HCT116 (cell line): ENCODE measurements around the gene DNAJC6. TPM values are rescaled to one million over a fixed set of nuclear protein-coding genes. Genes with fewer than 3 reads are reported as not detected.

Experiments used
- ATAC-seq: fragments of 200-7000 bp; cut with Tn5 transposase; 2 replicates; pipeline ENCODE4 v1.9.1; 2020; ENCODE audit warnings: mild to moderate bottlenecking, moderate library complexity
- Bru-seq: library from RNA; stranded (reverse); fragments of 400-500 nt; gene quantifications from one replicate; lab custom pipeline; 2021; lab: Mats Ljungman, UMichigan
- BruChase-seq, 2 experiments: library from RNA; stranded (reverse); fragments of 400-500 nt; gene quantifications; one replicate each; lab custom pipeline; 2021; lab: Mats Ljungman, UMichigan
- BruUV-seq: library from RNA; stranded (reverse); fragments of 400-500 nt; replicated peaks from 2 replicates; lab custom pipeline; 2021; lab: Mats Ljungman, UMichigan
- CTCF ChIA-PET: fragments of 300-600 bp; sonication (Branson Sonifier 250); formaldehyde crosslinking; loops from one replicate; lab custom pipeline; 2021; ENCODE audit warnings: antibody characterized with exemption; lab: Charles Lee
- POLR2A ChIA-PET: fragments of 300-600, 350-600 bp; sonication (Branson Sonifier 250); formaldehyde crosslinking; loops from one replicate; lab custom pipeline; 2021; ENCODE audit warnings: antibody characterized with exemption; lab: Charles Lee
- RAD21 ChIA-PET, 2 experiments: fragments of 300-600 bp; sonication (Branson Sonifier 250); formaldehyde crosslinking; loops; one replicate each; lab custom pipeline; 2023; ENCODE audit warnings: low total read pairs in 2 of 2; ENCODE audit not compliant: uncharacterized antibody in 2 of 2, unreplicated experiment in 2 of 2, low non-redundant PET in 1 of 2; lab: Charles Lee
- DNase-seq: peaks from one replicate; pipeline ENCODE4 v3.0.0-alpha.2; 2010; ENCODE audit warnings: low read depth, low spot score
- H2AFZ ChIP-seq: fragments of 200-600 bp; shearing (Covaris generic), sonication (generic); 2 replicates; pipeline ENCODE4 v1.6.1; 2017; ENCODE audit warnings: low read depth, mixed run types, mixed read lengths, antibody characterized with exemption, low read length; ENCODE audit not compliant: poor library complexity, severe bottlenecking
- H3K27ac ChIP-seq: 2 replicates; pipeline ENCODE4 v1.5.1; 2012; ENCODE audit warnings: low read depth, low read length
- H3K27me3 ChIP-seq: fragments of 200-600 bp; sonication (generic); 2 replicates; pipeline ENCODE4 v1.6.1; 2016; ENCODE audit warnings: mixed run types, low read length, mixed read lengths; ENCODE audit not compliant: insufficient read depth
- H3K36me3 ChIP-seq, 2 experiments: fragments of 200-500 bp in 1 of 2; fragments of 200-600 bp in 1 of 2; sonication (Bioruptor generic) in 1 of 2; sonication (generic) in 1 of 2; 2 replicates each; pipeline versions ENCODE4 v1.5.1 to v1.6.1; 2014 to 2016; ENCODE audit warnings: low read length in 2 of 2, inconsistent platforms in 1 of 2, mixed read lengths in 1 of 2, mixed run types in 1 of 2; ENCODE audit not compliant: insufficient read depth in 2 of 2, control insufficient read depth in 1 of 2
- H3K4me1 ChIP-seq, 2 experiments: fragments of 200-600 bp in 1 of 2; sonication (generic) in 1 of 2; 2 replicates each; pipeline versions ENCODE4 v1.5.1 to v1.6.1; 2012 to 2017; ENCODE audit warnings: low read length in 2 of 2, inconsistent platforms in 1 of 2, mild to moderate bottlenecking in 1 of 2, mixed read lengths in 1 of 2, mixed run types in 1 of 2, moderate library complexity in 1 of 2; ENCODE audit not compliant: insufficient read depth in 2 of 2, control insufficient read depth in 1 of 2
- H3K4me2 ChIP-seq: fragments of 200-600 bp; sonication (generic); 2 replicates; pipeline ENCODE4 v1.6.1; 2017; ENCODE audit warnings: mixed run types, low read length, mixed read lengths
- H3K4me3 ChIP-seq, 2 experiments: fragments of 200-600 bp in 1 of 2; sonication (generic) in 1 of 2; replicated peaks in 1 of 2; 2 replicates each; pipeline ENCODE4 v1.5.1; 2011 to 2016; ENCODE audit warnings: low read length in 2 of 2, control low read depth in 1 of 2, low read depth in 1 of 2, mild to moderate bottlenecking in 1 of 2, mixed read lengths in 1 of 2, mixed run types in 1 of 2
- H3K79me2 ChIP-seq: fragments of 200-600 bp; sonication (generic); 2 replicates; pipeline ENCODE4 v1.6.1; 2017; ENCODE audit warnings: mild to moderate bottlenecking, mixed run types, low read length, moderate library complexity, mixed read lengths; ENCODE audit not compliant: insufficient read depth
- H3K9ac ChIP-seq: fragments of 200-600 bp; sonication (generic); 2 replicates; pipeline ENCODE4 v1.6.1; 2016; ENCODE audit warnings: low read length, mixed read lengths
- H3K9me2 ChIP-seq: fragments of 200-600 bp; sonication (generic), shearing (Covaris generic); 2 replicates; pipeline ENCODE4 v1.6.1; 2017; ENCODE audit warnings: mixed run types, mild to moderate bottlenecking, moderate library complexity; ENCODE audit not compliant: insufficient read depth
- H3K9me3 ChIP-seq, 2 experiments: fragments of 200-500 bp in 1 of 2; fragments of 200-600 bp in 1 of 2; sonication (Bioruptor generic) in 1 of 2; sonication (generic) in 1 of 2; 2 replicates each; pipeline ENCODE4 v1.6.1; 2014 to 2017; ENCODE audit warnings: low read length in 2 of 2, mixed read lengths in 2 of 2, inconsistent platforms in 1 of 2, low read depth in 1 of 2, mild to moderate bottlenecking in 1 of 2, mixed run types in 1 of 2, moderate library complexity in 1 of 2; ENCODE audit not compliant: control insufficient read depth in 1 of 2, insufficient read depth in 1 of 2
- H4K20me1 ChIP-seq: fragments of 200-600 bp; sonication (generic), shearing (Covaris generic); 2 replicates; pipeline ENCODE4 v1.6.1; 2017; ENCODE audit warnings: mixed run types, mild to moderate bottlenecking, moderate library complexity; ENCODE audit not compliant: insufficient read depth
- EGR1 ChIP-seq: IDR thresholded peaks from 2 replicates; pipeline ENCODE4 v1.6.1; 2012; ENCODE audit warnings: low read depth
- SIN3A ChIP-seq: IDR thresholded peaks from 2 replicates; pipeline ENCODE4 v1.6.1; 2012; ENCODE audit warnings: low read depth
- intact Hi-C: fragments of 100-400 bp; cut with micrococcal nuclease; formaldehyde crosslinking; loops from 2 replicates; pipeline ENCODE4 v1.10.0; 2022
- long read RNA-seq: library from polyadenylated mRNA; unstranded; transcript quantifications from one replicate; pipeline ENCODE4 v2.0.0, GENCODE V29; 2021; ENCODE audit not compliant: unreplicated experiment
- polyA plus RNA-seq: library from polyadenylated mRNA; unstranded; fragments of >200 nt; gene quantifications from 2 replicates; pipeline ENCODE4 v1.2.1, GENCODE V29; 2012; ENCODE audit warnings: missing spikeins
- total RNA-seq: library from RNA; stranded (reverse); gene quantifications from one replicate; pipeline ENCODE4 v1.2.1, GENCODE V29; 2021; ENCODE audit not compliant: unreplicated experiment
- TF ChIP-seq, protein P1 (sequence below): IDR thresholded peaks from 2 replicates; pipeline ENCODE4 v1.6.1; 2012; ENCODE audit warnings: low read depth

DNAJC6 gene
- 9.0 TPM for total RNA-seq
- 3.9 and 5.1 TPM in 2 replicates for polyA plus RNA-seq
- Bru-seq, nascent RNA: percentile 58 among the genes with signal in this experiment
- percentile 52 among the genes with signal in this experiment for BruChase-seq, experiment 1, labeled RNA remaining after a 6-hour chase
- BruChase-seq, experiment 2, labeled RNA remaining after a 2-hour chase: percentile 55 among the genes with signal in this experiment
- long read RNA-seq, partial matches to known transcripts: 8 of 21 reads
- long read RNA-seq, other reads (novel, unspliced or antisense): 13 of 21 reads

- no TSS peak for BruUV-seq
- ATAC-seq: peak; percentile 92
- TF ChIP-seq SIN3A (peak; percentile 51; the same call in 1 of the 2 replicates), EGR1 (no peak)
- TF ChIP-seq, protein P1, sequence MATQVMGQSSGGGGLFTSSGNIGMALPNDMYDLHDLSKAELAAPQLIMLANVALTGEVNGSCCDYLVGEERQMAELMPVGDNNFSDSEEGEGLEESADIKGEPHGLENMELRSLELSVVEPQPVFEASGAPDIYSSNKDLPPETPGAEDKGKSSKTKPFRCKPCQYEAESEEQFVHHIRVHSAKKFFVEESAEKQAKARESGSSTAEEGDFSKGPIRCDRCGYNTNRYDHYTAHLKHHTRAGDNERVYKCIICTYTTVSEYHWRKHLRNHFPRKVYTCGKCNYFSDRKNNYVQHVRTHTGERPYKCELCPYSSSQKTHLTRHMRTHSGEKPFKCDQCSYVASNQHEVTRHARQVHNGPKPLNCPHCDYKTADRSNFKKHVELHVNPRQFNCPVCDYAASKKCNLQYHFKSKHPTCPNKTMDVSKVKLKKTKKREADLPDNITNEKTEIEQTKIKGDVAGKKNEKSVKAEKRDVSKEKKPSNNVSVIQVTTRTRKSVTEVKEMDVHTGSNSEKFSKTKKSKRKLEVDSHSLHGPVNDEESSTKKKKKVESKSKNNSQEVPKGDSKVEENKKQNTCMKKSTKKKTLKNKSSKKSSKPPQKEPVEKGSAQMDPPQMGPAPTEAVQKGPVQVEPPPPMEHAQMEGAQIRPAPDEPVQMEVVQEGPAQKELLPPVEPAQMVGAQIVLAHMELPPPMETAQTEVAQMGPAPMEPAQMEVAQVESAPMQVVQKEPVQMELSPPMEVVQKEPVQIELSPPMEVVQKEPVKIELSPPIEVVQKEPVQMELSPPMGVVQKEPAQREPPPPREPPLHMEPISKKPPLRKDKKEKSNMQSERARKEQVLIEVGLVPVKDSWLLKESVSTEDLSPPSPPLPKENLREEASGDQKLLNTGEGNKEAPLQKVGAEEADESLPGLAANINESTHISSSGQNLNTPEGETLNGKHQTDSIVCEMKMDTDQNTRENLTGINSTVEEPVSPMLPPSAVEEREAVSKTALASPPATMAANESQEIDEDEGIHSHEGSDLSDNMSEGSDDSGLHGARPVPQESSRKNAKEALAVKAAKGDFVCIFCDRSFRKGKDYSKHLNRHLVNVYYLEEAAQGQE: peak; percentile 94
- TF ChIP-seq, all 23 proteins: peak for 2
- DNase-seq: no peak
- Histone ChIP-seq H3K9me3 (no peaks in the 10 kb centered on the region), H3K9ac (no peak within 1 kb of the TSS), H3K27ac (no peak within 1 kb of the TSS), H4K20me1 (no peaks in the 10 kb centered on the region), H2AFZ (no peak within 1 kb of the TSS), H3K4me3 (peak within 1 kb of the TSS; percentile 34 to 53), H3K4me1 (peaks cover 0 to 13% of the 10 kb centered on the region in 2 experiments; a peak in 1 of 4 replicates), H3K27me3 (no peaks in the 10 kb centered on the region), H3K36me3 (no peaks in the 10 kb centered on the region), H3K79me2 (no peaks in the 10 kb centered on the region), H3K9me2 (no peaks in the 10 kb centered on the region), H3K4me2 (peak within 1 kb of the TSS; percentile 90)
- ChIA-PET POLR2A (no interaction called here), RAD21 (no interaction called here), CTCF (no interaction called here)
- intact Hi-C loops: loop anchor here (10.0 kb wide), 1 partner anchor 265 kb away; no protein-coding TSS in a partner anchor
Observed at GRCh38 chr1:65309304-65310077, at the start of gene DNAJC6. DNAJC6 (plus strand) TSS chr1:65309543; CDS start chr1:65309746, 203 bp downstream.
